ENCODE data around the gene TRIM41. TPM values are rescaled to one million over a fixed set of nuclear protein-coding genes. Genes with fewer than 3 reads are reported as not detected.
A peak's percentile ranks its signal among the peaks of the same experiment; 100 is the strongest.

Gene TRIM41
- total and polyA plus RNA-seq, 9 of the 15 experiments (the other 6 are each of a cell fraction or from before 2014, with no cell fraction given) = 1.8 to 47.6 (median 20.9) TPM

GRCh38 chr5:181234455-181235306 is 11.6 kb downstream of the TRIM41 start (continued):
- no peak for TF ChIP-seq ZKSCAN3 (CRISPR knock-in tag; IDR thresholded peaks at IDR 0.05)
- TF ChIP-seq ARID2 (IDR thresholded peaks at IDR 0.05) = no peak
- no peak for TF ChIP-seq NCOA4 (IDR thresholded peaks at IDR 0.05; ENCODE audit: partially characterized antibody)
- TF ChIP-seq ZNF263 (CRISPR knock-in tag; IDR thresholded peaks at IDR 0.05; ENCODE audit: borderline replicate concordance) = no peak
- TF ChIP-seq, protein P1, sequence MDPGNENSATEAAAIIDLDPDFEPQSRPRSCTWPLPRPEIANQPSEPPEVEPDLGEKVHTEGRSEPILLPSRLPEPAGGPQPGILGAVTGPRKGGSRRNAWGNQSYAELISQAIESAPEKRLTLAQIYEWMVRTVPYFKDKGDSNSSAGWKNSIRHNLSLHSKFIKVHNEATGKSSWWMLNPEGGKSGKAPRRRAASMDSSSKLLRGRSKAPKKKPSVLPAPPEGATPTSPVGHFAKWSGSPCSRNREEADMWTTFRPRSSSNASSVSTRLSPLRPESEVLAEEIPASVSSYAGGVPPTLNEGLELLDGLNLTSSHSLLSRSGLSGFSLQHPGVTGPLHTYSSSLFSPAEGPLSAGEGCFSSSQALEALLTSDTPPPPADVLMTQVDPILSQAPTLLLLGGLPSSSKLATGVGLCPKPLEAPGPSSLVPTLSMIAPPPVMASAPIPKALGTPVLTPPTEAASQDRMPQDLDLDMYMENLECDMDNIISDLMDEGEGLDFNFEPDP (CRISPR knock-in tag; IDR thresholded peaks at IDR 0.05) = no peak
- no peak for TF ChIP-seq SLC30A9 (CRISPR knock-in tag; IDR thresholded peaks at IDR 0.05)
- TF ChIP-seq GTF2B (IDR thresholded peaks at IDR 0.05; ENCODE audit: extremely low read depth, insufficient read length) = no peak
- no peak for TF ChIP-seq ZNF354B (CRISPR knock-in tag; IDR thresholded peaks at IDR 0.05)
- no peak for TF ChIP-seq HOXB6 (CRISPR knock-in tag; IDR thresholded peaks at IDR 0.05; ENCODE audit: borderline replicate concordance)
- TF ChIP-seq ZNF766 (CRISPR knock-in tag; conservative IDR thresholded peaks at IDR 0.05) = no peak
- TF ChIP-seq ETS1 (conservative IDR thresholded peaks at IDR 0.05; ENCODE audit: control insufficient read depth, low read depth, low read length) = no peak
- TF ChIP-seq, protein P2, sequence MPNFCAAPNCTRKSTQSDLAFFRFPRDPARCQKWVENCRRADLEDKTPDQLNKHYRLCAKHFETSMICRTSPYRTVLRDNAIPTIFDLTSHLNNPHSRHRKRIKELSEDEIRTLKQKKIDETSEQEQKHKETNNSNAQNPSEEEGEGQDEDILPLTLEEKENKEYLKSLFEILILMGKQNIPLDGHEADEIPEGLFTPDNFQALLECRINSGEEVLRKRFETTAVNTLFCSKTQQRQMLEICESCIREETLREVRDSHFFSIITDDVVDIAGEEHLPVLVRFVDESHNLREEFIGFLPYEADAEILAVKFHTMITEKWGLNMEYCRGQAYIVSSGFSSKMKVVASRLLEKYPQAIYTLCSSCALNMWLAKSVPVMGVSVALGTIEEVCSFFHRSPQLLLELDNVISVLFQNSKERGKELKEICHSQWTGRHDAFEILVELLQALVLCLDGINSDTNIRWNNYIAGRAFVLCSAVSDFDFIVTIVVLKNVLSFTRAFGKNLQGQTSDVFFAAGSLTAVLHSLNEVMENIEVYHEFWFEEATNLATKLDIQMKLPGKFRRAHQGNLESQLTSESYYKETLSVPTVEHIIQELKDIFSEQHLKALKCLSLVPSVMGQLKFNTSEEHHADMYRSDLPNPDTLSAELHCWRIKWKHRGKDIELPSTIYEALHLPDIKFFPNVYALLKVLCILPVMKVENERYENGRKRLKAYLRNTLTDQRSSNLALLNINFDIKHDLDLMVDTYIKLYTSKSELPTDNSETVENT (CRISPR knock-in tag; IDR thresholded peaks at IDR 0.05) = peak; percentile 31; the same call in 1 of the 2 replicates
- TF ChIP-seq ZNF408 (CRISPR knock-in tag; IDR thresholded peaks at IDR 0.05; ENCODE audit: low read depth) = no peak
- TF ChIP-seq NCOA1 (IDR thresholded peaks at IDR 0.05; ENCODE audit: low read depth) = no peak
- TF ChIP-seq, protein P3, sequence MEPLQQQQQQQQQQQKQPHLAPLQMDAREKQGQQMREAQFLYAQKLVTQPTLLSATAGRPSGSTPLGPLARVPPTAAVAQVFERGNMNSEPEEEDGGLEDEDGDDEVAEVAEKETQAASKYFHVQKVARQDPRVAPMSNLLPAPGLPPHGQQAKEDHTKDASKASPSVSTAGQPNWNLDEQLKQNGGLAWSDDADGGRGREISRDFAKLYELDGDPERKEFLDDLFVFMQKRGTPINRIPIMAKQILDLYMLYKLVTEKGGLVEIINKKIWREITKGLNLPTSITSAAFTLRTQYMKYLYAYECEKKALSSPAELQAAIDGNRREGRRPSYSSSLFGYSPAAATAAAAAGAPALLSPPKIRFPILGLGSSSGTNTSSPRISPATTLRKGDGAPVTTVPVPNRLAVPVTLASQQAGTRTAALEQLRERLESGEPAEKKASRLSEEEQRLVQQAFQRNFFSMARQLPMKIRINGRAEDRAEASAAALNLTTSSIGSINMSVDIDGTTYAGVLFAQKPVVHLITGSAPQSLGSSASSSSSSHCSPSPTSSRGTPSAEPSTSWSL (CRISPR knock-in tag; IDR thresholded peaks at IDR 0.05; ENCODE audit: borderline replicate concordance) = no peak
- TF ChIP-seq KLF10 (CRISPR knock-in tag; IDR thresholded peaks at IDR 0.05) = no peak
- no peak for TF ChIP-seq ESRRB (CRISPR knock-in tag; IDR thresholded peaks at IDR 0.05; ENCODE audit: borderline replicate concordance)
- no peak for TF ChIP-seq STAG1 (CRISPR knock-in tag; IDR thresholded peaks at IDR 0.05; ENCODE audit: borderline replicate concordance)

Data from K562 (cell line).